Stimulated activated CD4-positive, alpha-beta T cell treated with anti-CD3 and anti-CD28 coated beads, TNF-alpha, amount 100 ng/mL, for 48 hours (primary cell): ENCODE data around the gene PREP.
"Not testable (repeated sequence)": the region's sequence is repeated elsewhere in the genome, so short reads cannot be mapped to it uniquely, and the experiment has no call there.

Experiments
- DNase-seq, 3 donors: peaks; one replicate each; pipeline ENCODE4 v3.0.0-alpha.2; 2020; ENCODE audit warnings: low read depth in 3 of 3

The PREP gene

GRCh38 chr6:105345506-105345905 is 57.4 kb downstream of the PREP start:
- DNase-seq, result no peak

GRCh38 chr6:105344881-105345370 is 58.0 kb downstream of the PREP start:
- DNase-seq, result no peak

- DNase-seq, result not testable (repeated sequence)
These were observed 64.4 kb downstream of the PREP start for GRCh38 chr6:105338350-105338983.

GRCh38 chr6:105336986-105337385 is 65.9 kb downstream of the PREP start:
- DNase-seq, result no peak

GRCh38 chr6:105332576-105332975 is 70.3 kb downstream of the PREP start:
- no peak for DNase-seq

GRCh38 chr6:105331927-105332326 is 71.0 kb downstream of the PREP start:
- no peak for DNase-seq

- no peak for DNase-seq
These were observed 72.0 kb downstream of the PREP start for GRCh38 chr6:105330913-105331312.

GRCh38 chr6:105330364-105330763 is 72.5 kb downstream of the PREP start:
- no peak for DNase-seq

- DNase-seq, result no peak
These were observed 75.8 kb downstream of the PREP start for GRCh38 chr6:105326833-105327770.

GRCh38 chr6:105326216-105326615 is 76.7 kb downstream of the PREP start:
- DNase-seq, result no peak

GRCh38 chr6:105324386-105324950 is 78.4 kb downstream of the PREP start:
- DNase-seq, result no peak

GRCh38 chr6:105322499-105323225 is 80.2 kb downstream of the PREP start:
- DNase-seq, result no peak

GRCh38 chr6:105321728-105322127 is 81.2 kb downstream of the PREP start:
- DNase-seq, result no peak

- DNase-seq, result no peak
These were observed 81.7 kb downstream of the PREP start for GRCh38 chr6:105321207-105321606.

GRCh38 chr6:105320765-105321164 is 82.1 kb downstream of the PREP start:
- DNase-seq, result no peak

- DNase-seq, result no peak
These were observed 82.6 kb downstream of the PREP start for GRCh38 chr6:105320271-105320670.

- no peak for DNase-seq
These were observed 83.6 kb downstream of the PREP start for GRCh38 chr6:105319331-105319730.

- no peak for DNase-seq
These were observed 84.2 kb downstream of the PREP start for GRCh38 chr6:105318660-105319059.

- no peak for DNase-seq
These were observed 85.0 kb downstream of the PREP start for GRCh38 chr6:105317607-105318533.

- no peak for DNase-seq
These were observed 89.7 kb downstream of the PREP start for GRCh38 chr6:105313211-105313610.

- DNase-seq, result no peak
These were observed 91.9 kb downstream of the PREP start for GRCh38 chr6:105310947-105311346.
